Activated CD8-positive, alpha-beta memory T cell treated with anti-CD3 and anti-CD28 coated beads for 36 hours (primary cell): ENCODE measurements around the gene SMIM28. TPM values are rescaled to one million over a fixed set of nuclear protein-coding genes. Genes with fewer than 3 reads are reported as not detected.
"Not testable (repeated sequence)": the region's sequence is repeated elsewhere in the genome, so short reads cannot be mapped to it uniquely, and the experiment has no call there.

Experiments
- CTCF ChIA-PET: fragments of 350-600 bp; sonication (Branson Sonifier 250); formaldehyde crosslinking; loops from one replicate; lab custom pipeline; 2021; ENCODE audit warnings: antibody characterized with exemption; lab: Charles Lee
- POLR2A ChIA-PET: fragments of 350-600 bp; sonication (Branson Sonifier 250); formaldehyde crosslinking; loops from one replicate; lab custom pipeline; 2021; ENCODE audit warnings: antibody characterized with exemption; lab: Charles Lee
- total RNA-seq, 2 experiments: library from RNA; stranded (reverse); gene quantifications; one replicate each; pipeline ENCODE4 v1.2.3, GENCODE V29; 2021

The SMIM28 gene
- not detected for total RNA-seq

DNA sequence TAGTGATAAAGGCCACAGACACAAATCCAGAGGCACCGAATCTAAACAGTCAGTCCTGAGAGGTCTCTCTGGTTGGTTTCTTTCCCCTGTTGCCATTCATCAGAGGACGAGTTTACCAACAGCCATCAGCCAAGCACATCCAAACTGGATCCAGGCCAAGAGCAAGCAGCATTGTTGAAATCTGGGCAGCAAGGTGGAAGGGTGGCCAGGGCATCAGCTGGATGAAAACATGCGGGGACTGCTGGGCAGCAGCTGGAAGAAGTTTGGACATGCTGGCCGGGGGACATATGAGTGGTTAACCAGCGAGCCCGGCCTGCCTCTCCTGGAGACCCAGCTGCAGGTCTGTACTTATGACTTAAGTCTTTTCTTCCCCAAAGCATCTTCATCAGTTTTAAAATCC, at the start of gene SMIM28:
Gene SMIM28, plus strand, starts transcription at position 62 of the 400 bp plus-strand sequence. Its CDS starts 168 bp downstream, at position 230.
- POLR2A ChIA-PET: no interaction called here
- CTCF ChIA-PET: no interaction called here

GRCh38 chr6:138328210-138328609, 49.5 kb upstream of the SMIM28 start:
- CTCF ChIA-PET: no interaction called here
- POLR2A ChIA-PET: no interaction called here

DNA sequence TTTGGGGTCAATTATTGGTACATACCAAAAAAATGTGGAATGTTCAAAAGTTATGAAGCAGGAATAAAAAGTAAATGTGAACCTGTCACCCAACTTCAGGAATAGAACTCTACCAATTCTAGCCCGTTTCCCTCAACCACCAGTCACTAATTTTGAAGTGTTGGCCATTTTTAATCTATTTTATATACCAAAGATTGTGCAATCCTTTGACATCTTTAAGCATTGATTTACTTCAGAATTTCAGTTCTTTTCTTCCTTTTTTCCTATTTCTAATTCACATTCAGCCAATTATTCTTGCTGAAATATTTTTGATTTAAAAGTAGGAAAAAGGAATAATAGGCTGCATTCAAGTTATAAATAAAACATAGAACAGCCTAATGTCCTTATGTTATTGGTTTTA, 46.9 kb upstream of the SMIM28 start:
- CTCF ChIA-PET: no interaction called here
- POLR2A ChIA-PET: no interaction called here

- ChIA-PET POLR2A (no interaction called here), CTCF (no interaction called here)
Observed at GRCh38 chr6:138331444-138331843, 46.3 kb upstream of the SMIM28 start.

GRCh38 chr6:138331984-138332383, 45.7 kb upstream of the SMIM28 start:
- ChIA-PET POLR2A (no interaction called here), CTCF (no interaction called here)

- ChIA-PET CTCF (no interaction called here), POLR2A (no interaction called here)
Observed at GRCh38 chr6:138334000-138334399, 43.7 kb upstream of the SMIM28 start.

- CTCF ChIA-PET: no interaction called here
- POLR2A ChIA-PET: no interaction called here
Observed at GRCh38 chr6:138334963-138335362, 42.7 kb upstream of the SMIM28 start.

GRCh38 chr6:138336221-138336620, 41.5 kb upstream of the SMIM28 start:
- ChIA-PET CTCF (no interaction called here), POLR2A (no interaction called here)

DNA sequence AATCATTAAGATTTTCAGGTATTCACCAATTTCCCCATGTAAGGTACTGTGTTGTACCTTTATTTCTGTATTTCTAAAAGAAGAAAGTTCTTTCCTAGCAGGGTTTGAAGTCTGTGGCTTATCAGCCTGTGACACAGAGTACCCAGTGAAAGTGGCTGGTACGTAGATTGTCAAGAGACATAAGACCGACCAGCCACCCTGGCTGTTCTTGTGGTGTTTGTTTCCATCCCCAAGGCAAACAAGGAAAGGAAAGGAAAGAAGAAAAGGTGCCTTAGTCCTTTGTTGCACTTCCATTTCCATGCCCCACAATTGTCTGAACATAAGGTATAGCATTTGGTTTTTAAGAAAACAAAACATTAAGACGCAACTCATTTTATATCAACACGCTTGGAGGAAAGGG, 40.6 kb upstream of the SMIM28 start:
- CTCF ChIA-PET: no interaction called here
- POLR2A ChIA-PET: no interaction called here

GRCh38 chr6:138339024-138339423, 38.7 kb upstream of the SMIM28 start:
- ChIA-PET CTCF (no interaction called here), POLR2A (no interaction called here)

DNA sequence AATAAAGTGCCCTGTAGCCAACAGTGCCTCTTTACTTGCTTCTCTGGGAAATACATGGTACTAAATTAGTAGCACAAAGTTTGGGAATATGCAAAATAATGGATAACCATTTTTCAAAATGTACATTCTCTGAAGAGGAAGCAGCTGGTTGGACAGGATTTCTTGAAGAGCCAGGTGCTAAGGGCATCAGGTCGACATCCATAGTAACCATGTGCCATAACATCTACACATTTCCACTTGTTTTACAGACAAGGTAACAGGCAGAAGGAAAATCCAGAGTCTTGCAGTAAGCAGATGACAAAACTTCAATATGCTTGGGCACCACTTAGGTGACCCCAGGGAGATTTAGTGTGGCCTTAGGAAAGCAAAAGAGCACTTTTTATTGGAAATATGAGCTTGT, 36.5 kb upstream of the SMIM28 start:
- ChIA-PET CTCF (no interaction called here), POLR2A (no interaction called here)

DNA sequence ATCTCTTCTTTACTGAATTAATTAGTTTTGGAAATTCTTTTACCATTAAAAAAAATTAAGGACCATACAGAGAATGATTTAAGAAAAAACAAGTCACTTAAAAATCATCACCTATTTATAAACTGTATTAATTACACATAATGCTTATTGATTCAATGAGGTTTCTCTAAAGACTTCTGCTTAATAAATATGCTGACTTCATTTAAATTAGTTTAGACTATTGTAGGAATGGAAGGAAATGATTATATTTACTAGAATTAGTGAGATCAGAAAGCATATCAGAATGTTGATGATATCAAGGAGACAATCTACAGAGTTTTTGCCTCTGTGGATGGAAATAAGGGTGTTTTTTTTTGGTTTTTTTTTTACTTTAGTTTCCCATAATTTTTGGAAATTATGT, 34.6 kb upstream of the SMIM28 start:
- POLR2A ChIA-PET: no interaction called here
- CTCF ChIA-PET: no interaction called here

DNA sequence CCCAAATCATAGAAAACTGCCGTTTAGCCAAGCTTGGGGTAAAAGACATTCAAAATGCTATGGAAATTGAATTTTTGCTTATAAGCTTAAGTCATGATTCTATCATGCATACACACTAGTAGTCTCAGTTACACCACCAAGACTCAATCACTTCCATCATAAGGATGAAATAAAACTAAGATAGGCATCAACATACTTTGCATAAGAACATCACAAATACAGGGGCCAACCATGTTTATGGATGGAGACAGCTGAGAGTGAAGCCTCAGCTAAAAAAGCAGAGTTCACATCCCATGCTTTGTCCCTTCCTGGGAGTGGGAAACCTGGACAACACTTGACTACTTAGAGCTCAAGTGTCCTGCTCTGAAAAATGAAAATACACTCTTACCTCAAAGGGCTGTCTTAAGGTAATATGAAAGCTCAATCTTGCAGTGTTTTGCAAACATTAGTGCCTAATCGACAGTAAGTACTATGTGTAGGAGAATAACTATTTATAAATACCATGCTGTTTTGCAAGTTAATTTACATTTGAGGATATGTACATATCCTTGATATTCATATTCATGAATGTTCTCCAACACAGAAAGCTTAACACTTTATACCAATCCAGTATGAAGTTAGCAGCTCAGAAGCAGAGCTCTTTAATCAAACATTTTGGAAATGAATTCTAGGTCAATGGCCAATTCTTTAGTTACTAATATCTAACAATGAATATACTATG, 32.0 kb upstream of the SMIM28 start:
- POLR2A ChIA-PET: no interaction called here
- CTCF ChIA-PET: interaction anchor here (1.1 kb wide), 1 partner anchor 26 kb away, joined by 3 read pairs; no protein-coding TSS in a partner anchor

DNA sequence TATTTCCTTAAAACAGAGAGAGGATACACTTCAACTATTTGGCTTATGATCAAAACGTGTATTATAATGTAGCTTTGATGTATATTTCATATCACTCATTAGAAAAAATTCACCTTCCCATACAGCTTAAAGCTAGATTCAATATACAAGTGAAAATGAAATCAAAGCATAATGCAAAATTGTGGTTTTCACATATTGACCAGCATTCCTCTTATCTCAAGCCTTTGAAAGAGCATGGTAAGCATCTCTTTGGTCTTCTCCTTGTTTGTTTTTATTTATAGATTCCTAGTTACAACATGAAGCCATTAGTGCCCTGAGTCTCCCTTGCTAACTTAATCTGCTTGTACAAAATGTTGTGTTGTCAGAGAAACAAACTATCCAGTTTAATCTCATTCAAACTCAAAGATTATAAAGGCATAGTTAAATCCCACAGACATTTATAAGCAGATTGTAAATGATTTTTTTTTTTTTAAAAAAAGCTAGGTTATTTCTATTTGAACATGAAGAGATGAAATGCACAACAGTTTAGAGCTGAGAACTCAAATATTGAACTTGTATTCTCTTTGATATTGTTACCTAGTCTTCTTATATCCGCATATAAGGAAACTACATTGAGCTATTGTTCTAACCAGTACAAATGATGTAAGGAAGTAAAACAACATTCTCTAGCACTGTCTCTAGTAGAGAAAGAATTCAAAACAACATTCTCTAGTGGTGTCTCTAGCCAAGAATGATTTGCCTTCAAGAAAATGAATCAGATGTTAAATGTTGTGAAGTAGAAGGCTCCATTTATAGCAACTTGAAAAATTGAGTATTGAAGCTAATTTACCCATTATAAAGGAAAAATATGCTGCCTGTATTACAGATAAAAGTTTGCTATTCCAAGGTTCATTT, 31.2 kb upstream of the SMIM28 start:
- ChIA-PET POLR2A (no interaction called here), CTCF (interaction anchor here (1.1 kb wide), 1 partner anchor 27 kb away, joined by 3 read pairs; no protein-coding TSS in a partner anchor)

DNA sequence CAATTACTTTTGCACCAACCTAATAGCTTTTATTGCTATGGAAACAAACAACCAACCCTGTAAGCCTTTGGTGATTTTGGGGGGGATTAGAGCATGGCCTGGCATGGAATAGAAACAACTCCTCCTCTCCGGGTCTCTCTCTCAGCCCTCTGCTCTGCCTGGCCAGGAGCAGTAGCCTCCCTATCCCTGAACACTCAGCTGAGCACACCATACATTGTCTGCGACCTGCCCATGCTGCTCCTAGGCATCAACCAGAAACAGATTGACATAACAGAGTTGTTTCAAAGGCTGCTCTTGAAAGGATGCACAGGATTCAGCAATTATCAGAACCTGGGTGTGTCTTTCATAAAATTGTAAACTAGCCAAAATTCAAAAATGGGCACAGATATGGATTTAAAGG, 29.8 kb upstream of the SMIM28 start:
- ChIA-PET POLR2A (no interaction called here), CTCF (no interaction called here)

DNA sequence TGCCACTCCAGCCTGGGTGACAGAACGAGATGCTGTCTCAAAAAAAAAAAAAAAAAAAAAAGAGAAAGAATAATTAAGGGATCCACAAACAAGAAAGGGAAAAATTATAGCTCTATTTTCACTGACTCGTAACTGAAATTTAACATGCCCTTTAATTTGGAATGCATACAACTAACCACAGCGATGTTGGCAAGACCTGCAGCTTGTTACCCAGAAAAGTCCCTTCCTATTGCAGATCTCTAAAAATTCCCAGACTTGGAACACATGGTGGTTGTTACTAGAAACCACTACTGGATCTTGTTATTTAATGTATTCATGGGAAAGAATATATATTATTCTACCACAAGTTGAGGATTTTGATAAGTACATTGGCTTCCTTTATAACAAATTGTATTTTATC, 27.8 kb upstream of the SMIM28 start:
- POLR2A ChIA-PET: no interaction called here
- CTCF ChIA-PET: interaction anchor here (0.7 kb wide), 1 partner anchor 62 kb away, joined by 4 read pairs; no protein-coding TSS in a partner anchor

- CTCF ChIA-PET: no interaction called here
- POLR2A ChIA-PET: no interaction called here
Observed at GRCh38 chr6:138357928-138358327, 19.8 kb upstream of the SMIM28 start.

- CTCF ChIA-PET, POLR2A ChIA-PET: not testable (repeated sequence)
Observed at GRCh38 chr6:138368684-138369083, 9.0 kb upstream of the SMIM28 start.

- POLR2A ChIA-PET: no interaction called here
- CTCF ChIA-PET: no interaction called here
Observed at GRCh38 chr6:138370631-138371451, 6.9 kb upstream of the SMIM28 start.

DNA sequence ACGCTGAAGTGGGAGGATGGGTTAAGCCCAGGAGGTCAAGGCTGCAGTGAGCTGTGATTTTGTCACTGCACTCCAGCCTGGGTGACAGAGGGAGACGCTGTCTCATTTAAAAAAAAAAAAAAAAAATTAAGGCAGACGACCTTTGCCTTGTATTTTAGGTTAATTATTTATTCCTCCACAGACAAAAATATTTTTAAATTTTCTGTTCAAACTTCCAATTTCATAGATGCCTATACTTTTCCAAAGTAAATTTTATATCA, 6.3 kb upstream of the SMIM28 start:
- POLR2A ChIA-PET: no interaction called here
- CTCF ChIA-PET: no interaction called here
